Activated CD8-positive, alpha-beta memory T cell treated with anti-CD3 and anti-CD28 coated beads, Interleukin-2, amount 50 U/mL, for 48 hours (primary cell): ENCODE measurements around the gene AP3B1.

ENCODE experiments used
- DNase-seq: peaks from one replicate; pipeline ENCODE4 v3.0.0-alpha.2; 2020

Gene AP3B1

GRCh38 chr5:78000191-78000590 is 294.3 kb downstream of the AP3B1 start:
- no peak for DNase-seq

GRCh38 chr5:77999399-77999798 is 295.1 kb downstream of the AP3B1 start:
- no peak for DNase-seq

- DNase-seq = no peak
Measured at GRCh38 chr5:77996943-77997342, 297.6 kb downstream of the AP3B1 start.

DNA sequence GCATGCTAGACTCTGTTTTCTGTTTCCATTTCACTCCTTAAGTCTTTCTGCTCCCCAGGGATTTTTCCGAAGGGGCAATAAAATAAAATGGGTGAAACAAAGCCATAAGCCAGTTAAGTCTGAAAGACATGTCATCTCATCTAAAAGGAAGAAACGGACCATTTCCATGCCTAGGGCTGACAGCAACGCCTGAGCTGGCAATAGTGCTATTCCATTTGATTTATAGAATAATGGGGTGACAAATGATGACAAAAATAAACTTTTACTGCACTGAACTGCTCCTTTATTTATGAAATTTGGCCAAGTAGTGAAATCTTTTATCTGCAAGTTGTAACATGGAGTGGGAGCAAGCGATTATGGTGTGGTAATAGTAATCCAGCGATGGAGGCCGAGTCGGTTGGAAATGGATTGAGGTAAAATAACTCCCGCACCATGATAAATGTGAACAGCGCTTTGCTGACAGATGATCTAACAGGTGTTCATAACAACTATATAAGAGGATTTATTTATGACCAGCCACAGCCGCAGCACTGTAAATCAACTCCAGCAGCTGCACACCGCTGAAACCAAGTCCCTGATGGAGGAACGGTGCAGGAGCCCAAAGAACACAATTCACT is 298.6 kb downstream of the AP3B1 start:
- no peak for DNase-seq

DNA sequence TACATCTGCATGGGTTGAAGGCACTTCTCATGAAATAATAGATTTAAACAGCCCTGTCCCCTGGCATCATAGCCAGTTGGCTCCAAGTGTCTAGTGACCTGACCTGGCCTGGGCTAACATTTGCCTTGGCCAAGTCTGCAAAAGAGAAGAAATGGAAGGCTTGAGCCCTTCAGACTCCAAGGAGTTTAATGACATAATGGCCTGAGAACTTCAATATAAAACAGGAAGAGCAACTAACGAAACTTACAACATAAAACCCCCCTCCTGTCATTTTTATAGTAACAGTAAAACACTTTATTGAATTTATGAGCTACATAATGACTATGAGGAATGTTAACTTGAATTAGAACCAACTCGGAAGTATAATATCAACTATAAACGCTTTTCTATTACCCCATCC is 299.6 kb downstream of the AP3B1 start:
- DNase-seq = no peak

- no peak for DNase-seq
Measured at GRCh38 chr5:77993855-77994318, 300.6 kb downstream of the AP3B1 start.

DNA sequence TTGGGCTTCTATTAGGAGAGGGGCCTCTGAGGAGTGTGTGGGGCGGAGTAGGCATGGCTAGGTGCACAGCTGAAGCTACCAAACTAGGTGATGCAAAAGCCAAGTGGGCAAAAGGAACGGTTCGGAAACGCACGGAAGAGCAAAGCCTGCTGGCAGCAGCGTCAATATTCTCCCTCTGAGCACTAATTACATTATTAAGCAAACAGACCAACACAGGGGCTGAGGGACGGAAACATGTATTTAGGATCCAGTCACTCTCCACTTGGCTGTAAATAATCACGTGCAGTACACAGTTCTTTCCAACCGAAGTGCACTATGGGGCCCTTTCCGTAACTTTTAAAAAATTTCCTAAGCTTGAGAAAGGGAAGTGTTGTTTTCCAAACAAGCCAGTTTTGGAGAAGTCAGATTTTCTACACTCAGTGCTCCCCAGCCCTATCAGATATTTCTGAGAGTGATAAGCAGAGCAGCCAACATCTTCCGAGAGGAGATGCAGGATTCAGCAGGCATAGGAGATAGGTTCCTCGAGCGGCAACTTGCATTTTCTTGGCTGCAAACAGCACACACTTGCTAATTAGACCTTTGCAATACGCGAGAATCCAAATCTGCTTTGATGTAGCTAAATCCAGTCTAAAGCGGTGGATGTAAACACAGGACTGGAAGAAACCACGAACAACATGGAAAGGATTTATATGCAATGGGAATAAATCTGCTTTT is 301.2 kb downstream of the AP3B1 start:
- no peak for DNase-seq

DNA sequence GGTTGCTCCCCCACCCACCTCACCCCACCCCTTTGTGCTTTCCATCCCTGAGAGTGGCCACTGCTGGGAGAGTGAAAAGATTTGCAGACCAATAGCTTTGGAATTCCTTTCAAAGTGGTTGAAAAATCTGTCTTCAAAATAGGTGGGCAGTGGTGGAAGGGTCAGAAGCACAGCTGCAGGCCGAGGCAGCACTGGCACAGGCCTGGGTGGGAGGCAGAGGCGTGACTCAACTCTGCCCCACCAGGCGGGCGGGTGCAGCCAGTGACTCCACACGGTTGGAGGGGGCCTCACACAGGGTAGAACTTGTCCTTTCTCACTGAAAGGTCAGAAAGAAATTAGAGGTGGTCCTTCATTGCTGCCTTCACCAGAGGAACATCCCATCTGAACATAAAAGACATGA is 303.4 kb downstream of the AP3B1 start:
- no peak for DNase-seq

GRCh38 chr5:77990020-77990419 is 304.5 kb downstream of the AP3B1 start:
- DNase-seq = no peak

DNA sequence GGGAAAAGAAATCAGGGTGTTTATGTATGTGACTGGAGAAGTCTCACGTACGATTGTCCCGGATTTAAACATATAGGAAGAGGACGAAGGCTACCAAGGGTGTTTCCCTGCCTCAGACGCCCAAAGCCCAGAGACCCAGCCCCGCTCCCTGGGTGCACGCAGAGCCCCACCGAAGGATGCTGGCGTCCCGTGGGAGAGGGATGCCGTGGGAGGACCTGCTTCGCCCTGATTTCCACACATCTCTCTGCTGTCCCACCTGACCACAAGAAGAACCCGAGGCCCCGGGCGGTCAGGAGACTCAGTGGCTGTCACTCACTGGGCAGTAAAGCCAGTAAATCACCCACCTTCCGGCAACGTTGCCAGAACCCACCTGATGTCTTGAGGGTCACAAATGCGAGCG is 306.5 kb downstream of the AP3B1 start:
- no peak for DNase-seq

GRCh38 chr5:77987331-77987730 is 307.2 kb downstream of the AP3B1 start:
- no peak for DNase-seq

GRCh38 chr5:77986261-77986660 is 308.2 kb downstream of the AP3B1 start:
- DNase-seq = no peak

DNA sequence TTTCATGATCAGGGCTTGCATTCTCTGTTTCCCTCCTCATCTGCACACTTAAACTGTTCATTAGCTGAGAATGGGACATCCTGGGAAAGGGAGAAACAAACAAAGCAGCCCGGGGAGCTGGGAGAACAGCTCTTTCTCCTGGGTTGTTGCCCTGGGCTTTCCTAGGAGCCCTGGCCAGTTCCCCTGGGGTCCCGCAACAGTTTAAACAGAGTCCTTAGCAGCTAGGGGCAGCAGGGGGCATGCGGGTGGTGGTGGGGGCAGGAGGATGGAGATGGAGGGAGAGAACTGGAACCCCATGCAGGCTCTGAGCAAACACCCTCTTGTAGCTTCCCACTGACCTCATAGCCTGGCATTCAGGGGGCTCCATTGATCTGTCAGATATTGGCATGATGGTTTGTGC is 309.3 kb downstream of the AP3B1 start:
- no peak for DNase-seq

DNA sequence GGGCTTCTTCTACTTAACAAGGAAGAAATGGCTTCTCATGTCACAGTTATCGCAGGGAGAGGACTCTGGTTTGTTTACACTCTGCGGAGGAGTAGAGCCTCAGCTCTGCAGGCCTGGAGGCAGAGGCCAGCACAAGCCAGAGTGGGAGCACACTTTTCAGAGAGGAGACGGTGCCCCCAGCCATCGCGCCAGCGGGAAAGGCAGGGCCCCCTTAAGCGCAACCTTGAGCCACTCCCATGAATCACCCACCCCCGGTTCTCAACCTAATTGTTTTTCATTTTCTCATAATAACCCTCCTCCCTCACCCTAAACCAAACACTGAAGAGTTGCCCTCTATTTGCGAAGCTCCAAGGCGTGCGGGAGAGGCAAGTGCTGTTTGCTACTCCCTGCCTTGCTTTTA is 309.9 kb downstream of the AP3B1 start:
- no peak for DNase-seq

DNA sequence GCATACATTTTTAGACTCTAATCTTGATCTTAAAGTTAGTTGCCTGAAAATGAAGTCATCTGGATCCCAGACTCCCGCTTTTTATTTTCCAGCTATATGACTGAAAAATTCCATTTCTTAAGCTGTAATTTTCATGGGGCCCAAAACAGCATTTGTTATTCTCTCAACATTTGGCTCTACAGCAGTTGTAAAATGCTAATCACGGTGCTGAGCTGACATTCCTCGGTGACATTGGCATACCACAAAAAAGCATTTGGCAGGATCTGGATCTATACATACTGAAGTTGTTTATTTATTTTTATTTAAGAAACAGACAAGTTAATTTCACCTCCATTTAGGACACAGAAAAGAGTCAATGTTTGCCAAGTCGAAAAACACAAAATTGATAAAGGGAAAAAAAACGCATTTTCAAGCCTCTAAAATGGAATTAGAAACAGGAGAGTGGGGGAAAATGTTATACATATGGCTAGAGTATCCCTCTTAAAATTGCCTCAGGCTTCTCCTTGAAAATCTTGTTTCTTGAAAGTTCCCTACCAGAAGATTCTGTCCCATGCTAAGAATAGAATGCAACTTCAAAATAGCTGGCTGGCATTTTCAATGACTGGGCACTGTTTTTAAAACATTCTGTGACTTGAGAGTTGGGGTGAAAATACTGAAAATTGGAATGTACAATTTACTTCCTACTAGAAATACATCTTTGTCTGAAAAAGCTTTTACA is 310.9 kb downstream of the AP3B1 start:
- no peak for DNase-seq

- DNase-seq = no peak
Measured at GRCh38 chr5:77981820-77982219, 312.7 kb downstream of the AP3B1 start.

DNA sequence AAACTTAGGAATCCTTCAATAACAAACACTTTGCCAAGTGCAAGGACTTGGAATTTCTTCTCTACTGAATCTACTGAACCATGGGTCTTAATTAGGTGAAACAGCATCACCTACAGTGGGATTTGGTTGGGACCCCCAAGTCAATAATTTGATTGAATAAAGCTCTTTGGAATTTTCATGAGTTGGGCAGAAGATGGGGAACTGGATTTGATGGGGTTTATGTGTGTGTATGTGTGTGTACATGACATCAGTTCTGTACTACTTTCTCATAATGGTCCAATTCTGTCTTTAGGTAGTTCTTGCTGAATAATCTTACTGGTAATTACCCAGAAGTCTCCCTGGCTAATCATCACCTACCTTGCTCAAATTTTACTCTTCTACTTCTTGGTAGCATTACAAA is 319.9 kb downstream of the AP3B1 start:
- DNase-seq = no peak

- no peak for DNase-seq
Measured at GRCh38 chr5:77973253-77973609, 321.3 kb downstream of the AP3B1 start.

DNA sequence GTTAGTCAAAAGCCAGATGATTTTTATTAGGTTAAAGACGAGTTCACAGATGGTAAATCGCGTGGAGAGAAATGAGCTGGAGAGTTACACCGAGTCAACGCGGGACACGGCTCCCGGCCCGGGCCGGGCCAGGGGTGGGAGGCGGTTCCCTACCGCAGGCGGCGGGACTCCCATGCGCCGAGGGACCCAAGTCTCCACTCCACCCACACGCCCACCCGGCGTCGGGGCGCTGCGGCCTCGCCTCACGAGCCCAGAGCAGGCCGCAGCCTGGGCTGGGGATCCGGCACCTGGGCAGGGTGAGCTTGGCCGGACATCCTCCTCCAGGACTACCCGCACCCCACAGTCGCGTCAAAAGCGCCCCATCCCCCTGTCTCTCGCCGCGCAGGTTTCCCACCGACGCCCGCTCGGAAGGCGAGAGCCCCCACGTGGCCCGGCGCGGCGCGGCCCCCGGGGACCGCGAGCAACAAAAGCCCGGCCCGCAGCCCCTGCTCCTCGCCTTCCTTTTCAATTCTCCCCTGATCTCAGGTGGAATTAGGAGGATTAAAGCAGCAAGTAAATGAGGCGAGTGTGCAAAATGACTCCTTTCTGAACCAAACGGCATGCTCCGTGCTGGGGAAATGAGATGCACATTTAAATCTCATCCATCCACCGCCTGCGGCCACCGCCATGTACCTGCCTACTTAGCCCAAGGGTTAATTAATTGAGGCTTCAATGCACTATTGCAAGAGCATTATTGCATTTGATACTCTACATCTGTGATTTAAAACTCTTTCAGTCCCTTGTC is 321.8 kb downstream of the AP3B1 start:
- peak; percentile 62 for DNase-seq

GRCh38 chr5:77971776-77972468 is 322.6 kb downstream of the AP3B1 start:
- DNase-seq = no peak

GRCh38 chr5:77970891-77971290 is 323.6 kb downstream of the AP3B1 start:
- no peak for DNase-seq

DNA sequence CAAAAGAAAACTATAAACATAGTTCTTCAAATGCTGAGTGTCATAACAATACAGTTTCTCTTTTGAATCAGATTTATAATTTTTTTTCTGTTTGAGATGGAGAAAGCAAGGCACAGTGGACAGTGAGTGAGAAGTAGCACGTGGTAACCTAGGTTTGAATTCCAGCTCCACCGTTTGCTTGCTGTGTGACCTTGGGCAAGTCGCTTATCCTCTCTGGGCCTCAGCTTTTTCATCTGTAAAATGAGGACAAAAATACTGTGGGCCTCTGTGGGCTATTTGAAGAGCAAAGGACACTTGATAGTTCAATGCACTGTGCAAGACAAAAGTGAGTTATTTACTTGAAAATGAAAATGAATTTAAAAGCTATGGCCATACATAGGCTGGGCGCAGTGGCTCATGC is 330.7 kb downstream of the AP3B1 start:
- no peak for DNase-seq

- DNase-seq = no peak
Measured at GRCh38 chr5:77960863-77961396, 333.6 kb downstream of the AP3B1 start.
